Ovary (tissue), 9 donors: ENCODE data around the gene SORBS1. TPM values are rescaled to one million over a fixed set of nuclear protein-coding genes. Genes with fewer than 3 reads are reported as not detected.

Source experiments
- DNase-seq, 5 donors: peaks; one replicate each; pipeline ENCODE4 v3.0.0-alpha.2; 2019 to 2020
- H3K27ac ChIP-seq, 2 donors: fragments of 200-600 bp; one replicate each; pipeline versions ENCODE4 v1.5.1 to v1.8.0; 2019 to 2022
- H3K27me3 ChIP-seq: fragments of 200-600 bp; one replicate; pipeline ENCODE4 v1.8.0; 2022
- H3K36me3 ChIP-seq: fragments of 200-600 bp; sonication (generic); one replicate; pipeline ENCODE4 v1.5.1; 2019
- H3K4me1 ChIP-seq: one replicate; pipeline ENCODE4 v1.8.1; 2013; ENCODE audit warnings: mild to moderate bottlenecking, moderate library complexity; ENCODE audit not compliant: insufficient read depth
- H3K4me3 ChIP-seq: fragments of 200-600 bp; sonication (generic); one replicate; pipeline ENCODE4 v1.5.1; 2017
- H3K9me3 ChIP-seq, 2 donors: fragments of 200-600 bp in 1 of 2; sonication (generic) in 1 of 2; one replicate each; pipeline versions ENCODE4 v1.5.1 to v1.8.1; 2013 to 2019; ENCODE audit warnings: mild to moderate bottlenecking in 1 of 2, moderate library complexity in 1 of 2
- EP300 ChIP-seq: sonication (generic); formaldehyde crosslinking; IDR thresholded peaks from one replicate; pipeline ENCODE4 v1.6.1; 2017; ENCODE audit warnings: antibody characterized with exemption
- POLR2A ChIP-seq: fragments of 450-650 bp; IDR thresholded peaks from one replicate; pipeline ENCODE4 v1.6.1; 2017; ENCODE audit warnings: antibody characterized with exemption, mild to moderate bottlenecking, moderate library complexity
- WGBS, 3 donors: extraction: QIAGEN DNeasy Blood & Tissue Kit in 1 of 3; methylation state at CpG; one replicate each; pipeline versions ENCODE4 v1.1.5 to v1.1.7; 2013 to 2017; 5-methylcytosine and 5-hydroxymethylcytosine counted together
- intact Hi-C, 4 donors: fragments of 100-400 bp; cut with DNase I; formaldehyde crosslinking; loops; one replicate each; pipeline versions ENCODE4 v1.11.0 to v1.15.1; 2022 to 2023
- polyA plus RNA-seq, 2 donors: library from polyadenylated mRNA; stranded (reverse); fragments of 200-250 nt in 1 of 2; fragments of 350-450 nt in 1 of 2; fragmentation: Illumina TruSeq in 1 of 2; extraction: RNeasy Lipid Tissue Mini Kit (QIAGEN cat#74804) in 1 of 2; gene quantifications; one replicate each; pipeline ENCODE4 v1.2.3, GENCODE V29; 2013 to 2014
- total RNA-seq, 7 donors: library from RNA; depleted of rRNA in 2 of 7; stranded (reverse); fragments of >200 nt in 2 of 7; fragmentation: NEBNext Ultra II Directional in 3 of 7; extraction: Animal tissue kit (Norgen Biotek cat#: 25700) in 3 of 7; gene quantifications; one replicate each; pipeline versions ENCODE4 v1.1.0 to v1.2.4, GENCODE V29; 2016 to 2023
- TF ChIP-seq, protein P1 (sequence below), 3 donors: fragments of 450-650 bp in 2 of 3; fragments of 200-600 bp in 1 of 3; IDR thresholded peaks; one replicate each; pipeline versions ENCODE4 v1.5.1 to v1.8.0; 2016 to 2022; ENCODE audit warnings: antibody characterized with exemption in 3 of 3, mild to moderate bottlenecking in 1 of 3
- donor health status: DM: no; HTN: no; CAD: no; lungs with moderate emphysema.
- donor health status: DM: no; HTN: no; CAD: no.
- donor health status: Bipolar disorder and iron deficiency.
- donor health status: DM: yes; HTN: yes; CAD: no.
- donor health status: DM: no; HTN: no; CAD: no.
- donor health status: DM: yes; HTN: yes; CAD: no.

The SORBS1 gene
- total and polyA plus RNA-seq, 9 donors = 10.7 to 156 (median 20.0) TPM

DNA sequence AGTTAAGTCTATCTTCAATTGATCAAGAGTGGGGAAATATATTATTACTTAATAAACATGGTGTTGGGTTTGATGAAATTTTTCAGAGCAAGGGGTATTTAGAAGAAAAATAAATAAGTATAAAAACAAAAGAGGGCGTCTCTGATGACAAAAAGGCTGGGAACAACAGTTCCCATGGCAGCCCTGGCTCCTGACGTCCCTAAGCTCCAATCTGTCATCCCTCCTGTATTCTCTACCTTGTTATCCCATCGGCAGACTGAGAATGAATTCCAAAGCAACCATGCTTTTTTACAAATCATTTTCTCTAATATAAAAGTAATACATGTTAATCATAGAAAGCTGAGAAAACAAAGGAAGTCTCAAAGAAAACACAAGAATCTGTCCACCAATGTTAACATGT, 55.5 kb downstream of the SORBS1 start:
- intact Hi-C loops = no loop called here
- Histone ChIP-seq H3K9me3 (no peaks in the 10 kb centered on the region), H3K36me3 (no peaks in the 10 kb centered on the region), H3K4me1 (peaks cover 11% of the 10 kb centered on the region), H3K27ac (no peak overlapping the region), H3K4me3 (no peak overlapping the region), H3K27me3 (no peaks in the 10 kb centered on the region)
- 66 to 72% (median 68%) methylated on average over 3 of the region's 3 CpGs for WGBS, 3 donors
- TF ChIP-seq EP300 = no peak
- TF ChIP-seq, protein P1, sequence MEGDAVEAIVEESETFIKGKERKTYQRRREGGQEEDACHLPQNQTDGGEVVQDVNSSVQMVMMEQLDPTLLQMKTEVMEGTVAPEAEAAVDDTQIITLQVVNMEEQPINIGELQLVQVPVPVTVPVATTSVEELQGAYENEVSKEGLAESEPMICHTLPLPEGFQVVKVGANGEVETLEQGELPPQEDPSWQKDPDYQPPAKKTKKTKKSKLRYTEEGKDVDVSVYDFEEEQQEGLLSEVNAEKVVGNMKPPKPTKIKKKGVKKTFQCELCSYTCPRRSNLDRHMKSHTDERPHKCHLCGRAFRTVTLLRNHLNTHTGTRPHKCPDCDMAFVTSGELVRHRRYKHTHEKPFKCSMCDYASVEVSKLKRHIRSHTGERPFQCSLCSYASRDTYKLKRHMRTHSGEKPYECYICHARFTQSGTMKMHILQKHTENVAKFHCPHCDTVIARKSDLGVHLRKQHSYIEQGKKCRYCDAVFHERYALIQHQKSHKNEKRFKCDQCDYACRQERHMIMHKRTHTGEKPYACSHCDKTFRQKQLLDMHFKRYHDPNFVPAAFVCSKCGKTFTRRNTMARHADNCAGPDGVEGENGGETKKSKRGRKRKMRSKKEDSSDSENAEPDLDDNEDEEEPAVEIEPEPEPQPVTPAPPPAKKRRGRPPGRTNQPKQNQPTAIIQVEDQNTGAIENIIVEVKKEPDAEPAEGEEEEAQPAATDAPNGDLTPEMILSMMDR (IDR thresholded peaks at IDR 0.05) = no peak
- TF ChIP-seq POLR2A = no peak
- no peak for DNase-seq

DNA sequence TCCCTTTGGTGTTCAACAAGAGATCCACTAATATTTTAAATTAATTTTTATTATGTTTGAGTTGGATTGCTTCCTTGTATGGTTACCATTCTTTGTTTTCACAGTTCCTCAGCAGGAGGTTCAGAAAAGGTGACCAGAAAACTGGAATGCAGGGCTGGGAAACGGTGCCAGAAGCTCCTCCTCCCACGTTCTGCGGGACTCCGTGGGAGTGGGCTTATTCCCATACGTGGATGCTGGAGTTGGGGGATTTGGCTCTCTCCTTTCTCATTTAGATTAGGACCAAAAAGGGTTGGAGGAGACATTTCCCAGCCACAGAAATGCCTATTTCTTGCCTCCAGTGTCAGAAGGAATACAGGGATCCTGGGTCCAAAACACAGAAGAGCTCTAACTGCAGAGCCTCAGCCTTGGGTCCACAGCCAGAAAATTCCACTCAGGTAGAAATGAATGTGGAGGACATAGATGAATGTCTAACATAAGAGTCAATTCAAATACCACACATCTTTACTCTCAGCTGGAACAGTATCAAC, 56.0 kb downstream of the SORBS1 start:
- intact Hi-C loops = no loop called here
- H3K27me3 ChIP-seq = no peaks in the 10 kb centered on the region
- no peak for DNase-seq
- peaks cover 11% of the 10 kb centered on the region for H3K4me1 ChIP-seq
- 7 to 12% (median 8%) methylated on average over 5 of the region's 5 CpGs for WGBS, 3 donors
- TF ChIP-seq EP300 = no peak
- TF ChIP-seq POLR2A = no peak
- TF ChIP-seq, protein P1 (IDR thresholded peaks at IDR 0.05) = no peak
- H3K4me3 ChIP-seq = no peak overlapping the region
- H3K36me3 ChIP-seq = no peaks in the 10 kb centered on the region
- H3K9me3 ChIP-seq = no peaks in the 10 kb centered on the region
- no peak overlapping the region for H3K27ac ChIP-seq

DNA sequence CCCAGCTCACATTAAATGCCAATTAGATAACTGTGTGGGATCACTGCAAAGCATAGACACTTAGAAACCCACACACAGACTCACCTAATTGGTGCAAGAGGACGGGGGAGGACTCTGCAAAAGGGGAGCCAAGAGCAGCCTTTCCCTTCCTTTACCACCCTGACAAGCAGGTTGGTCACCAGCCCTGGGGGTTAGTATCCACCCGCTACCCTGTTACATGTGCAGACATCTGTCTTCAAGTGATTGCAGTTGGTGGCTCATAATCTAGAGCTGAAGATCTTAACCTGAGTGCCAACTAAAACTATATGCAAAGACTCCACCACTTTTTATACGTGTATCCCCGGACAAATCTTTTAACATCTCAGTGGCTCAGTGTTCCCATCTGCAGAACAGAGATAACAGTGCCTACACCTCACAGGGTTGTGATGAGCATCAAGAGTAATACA, 56.9 kb downstream of the SORBS1 start:
- TF ChIP-seq, protein P1 (IDR thresholded peaks at IDR 0.05) = no peak
- TF ChIP-seq EP300 (no peak), POLR2A (no peak)
- Histone ChIP-seq H3K4me3 (no peak overlapping the region), H3K4me1 (peaks cover 11% of the 10 kb centered on the region), H3K9me3 (no peaks in the 10 kb centered on the region), H3K27ac (no peak overlapping the region), H3K27me3 (no peaks in the 10 kb centered on the region), H3K36me3 (no peaks in the 10 kb centered on the region)
- DNase-seq = no peak
- intact Hi-C loops = no loop called here
- WGBS, 3 donors = 92 to 94% (median 93%) methylated on average over 4 of the region's 4 CpGs

DNA sequence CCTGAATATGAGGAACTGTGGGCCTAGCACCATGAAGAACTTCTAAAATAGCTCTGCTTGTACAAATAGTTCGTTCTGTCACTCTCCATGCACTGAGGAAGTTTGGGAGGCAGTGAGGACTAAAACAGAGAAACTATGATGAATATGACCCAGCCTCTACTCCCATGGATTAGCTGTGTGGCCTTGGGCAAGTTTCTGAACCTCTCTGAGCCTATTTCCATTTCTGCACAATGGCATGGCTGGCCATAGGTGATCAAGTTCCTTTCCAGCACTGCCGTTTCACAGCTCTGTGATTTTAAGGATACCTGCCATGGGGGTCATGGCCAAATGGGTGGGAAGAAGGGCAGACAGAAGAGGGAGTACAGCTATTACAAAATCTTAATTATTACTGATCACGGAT, 57.6 kb downstream of the SORBS1 start:
- H3K4me3 ChIP-seq = no peak overlapping the region
- H3K36me3 ChIP-seq = no peaks in the 10 kb centered on the region
- peaks cover 6% of the 10 kb centered on the region for H3K4me1 ChIP-seq
- no peak for DNase-seq
- H3K27ac ChIP-seq = no peak overlapping the region
- H3K9me3 ChIP-seq = no peaks in the 10 kb centered on the region
- no peaks in the 10 kb centered on the region for H3K27me3 ChIP-seq
- TF ChIP-seq, protein P1 (IDR thresholded peaks at IDR 0.05) = no peak
- TF ChIP-seq POLR2A (no peak), EP300 (no peak)
- WGBS, 3 donors = 85 to 89% (median 87%) methylated on average over 3 of the region's 3 CpGs
- intact Hi-C loops = no loop called here
